T follicular helper cell (primary cell): ENCODE measurements around the gene SLC7A7.
"Not testable (repeated sequence)": the region's sequence is repeated elsewhere in the genome, so short reads cannot be mapped to it uniquely, and the experiment has no call there.

ENCODE experiments used
- DNase-seq: peaks from one replicate; pipeline ENCODE4 v3.0.0-alpha.2; 2020; ENCODE audit warnings: low read depth
- total RNA-seq, 2 experiments: gene quantifications; one replicate each; lab custom pipeline; 2026; lab: John Stamatoyannopoulos, UW

Gene SLC7A7
- 0.12 to 0.26 reads per million in 2 experiments for total RNA-seq

- no peak for DNase-seq
Measured at GRCh38 chr14:22814941-22815713, at the start of gene SLC7A7. SLC7A7 (minus strand) TSS chr14:22815435; CDS start chr14:22813398, 2,037 bp downstream.

- DNase-seq: no peak
Measured at GRCh38 chr14:22864979-22865378, 49.7 kb upstream of the SLC7A7 start.

GRCh38 chr14:22861651-22862050 is 46.4 kb upstream of the SLC7A7 start:
- DNase-seq: no peak

GRCh38 chr14:22860377-22860776 is 45.1 kb upstream of the SLC7A7 start:
- not testable (repeated sequence) for DNase-seq

GRCh38 chr14:22856428-22856827 is 41.2 kb upstream of the SLC7A7 start:
- DNase-seq: no peak

GRCh38 chr14:22854963-22855724 is 39.9 kb upstream of the SLC7A7 start:
- DNase-seq: no peak

- DNase-seq: not testable (repeated sequence)
Measured at GRCh38 chr14:22854296-22854695, 39.1 kb upstream of the SLC7A7 start.

GRCh38 chr14:22852940-22853767 is 37.9 kb upstream of the SLC7A7 start:
- peak; percentile 82 for DNase-seq

GRCh38 chr14:22852599-22852939 is 37.3 kb upstream of the SLC7A7 start:
- DNase-seq: no peak

GRCh38 chr14:22852178-22852577 is 36.9 kb upstream of the SLC7A7 start:
- not testable (repeated sequence) for DNase-seq

- DNase-seq: no peak
Measured at GRCh38 chr14:22850944-22851764, 35.9 kb upstream of the SLC7A7 start.

GRCh38 chr14:22849212-22849819 is 34.1 kb upstream of the SLC7A7 start:
- DNase-seq: no peak

GRCh38 chr14:22848351-22849164 is 33.3 kb upstream of the SLC7A7 start:
- no peak for DNase-seq

GRCh38 chr14:22847661-22848341 is 32.6 kb upstream of the SLC7A7 start:
- no peak for DNase-seq

GRCh38 chr14:22846811-22847307 is 31.6 kb upstream of the SLC7A7 start:
- DNase-seq: no peak

GRCh38 chr14:22845821-22846625 is 30.8 kb upstream of the SLC7A7 start:
- DNase-seq: no peak

GRCh38 chr14:22845103-22845394 is 29.8 kb upstream of the SLC7A7 start:
- DNase-seq: no peak

GRCh38 chr14:22844221-22845102 is 29.2 kb upstream of the SLC7A7 start:
- no peak for DNase-seq
